22Rv1 (cell line): ENCODE measurements around the gene COX18.

Experiments used
- H3K27ac ChIP-seq: fragments of 450-650 bp; 2 replicates; pipeline ENCODE4 v1.5.1; 2017
- ZFX ChIP-seq: fragments of 450-650 bp; IDR thresholded peaks from 2 replicates; pipeline ENCODE4 v1.6.1; 2017; ENCODE audit warnings: antibody characterized with exemption, borderline replicate concordance
- TF ChIP-seq, protein P1 (sequence below): fragments of 450-650 bp; IDR thresholded peaks from 2 replicates; pipeline ENCODE4 v1.5.1; 2017; ENCODE audit warnings: mild to moderate bottlenecking

COX18 gene

DNA sequence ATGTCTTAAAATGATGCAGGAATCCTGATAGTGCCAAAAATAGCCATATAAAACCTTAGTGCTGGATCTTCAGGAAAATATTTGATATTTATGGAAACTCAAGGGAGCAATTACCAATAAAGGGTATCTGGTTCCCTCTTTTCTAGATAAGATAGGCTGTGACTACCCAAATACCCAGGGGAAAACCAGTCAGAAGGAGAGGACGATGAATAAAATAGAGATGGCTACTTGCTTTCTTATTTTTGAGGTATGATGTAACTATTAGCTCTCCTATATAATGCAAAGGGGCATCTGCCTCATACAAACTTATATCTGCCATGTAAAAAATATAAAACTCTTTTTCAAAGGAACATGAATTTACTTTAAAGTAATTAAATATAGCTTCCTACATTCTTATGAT is 23.4 kb upstream of the COX18 start:
- TF ChIP-seq, protein P1, sequence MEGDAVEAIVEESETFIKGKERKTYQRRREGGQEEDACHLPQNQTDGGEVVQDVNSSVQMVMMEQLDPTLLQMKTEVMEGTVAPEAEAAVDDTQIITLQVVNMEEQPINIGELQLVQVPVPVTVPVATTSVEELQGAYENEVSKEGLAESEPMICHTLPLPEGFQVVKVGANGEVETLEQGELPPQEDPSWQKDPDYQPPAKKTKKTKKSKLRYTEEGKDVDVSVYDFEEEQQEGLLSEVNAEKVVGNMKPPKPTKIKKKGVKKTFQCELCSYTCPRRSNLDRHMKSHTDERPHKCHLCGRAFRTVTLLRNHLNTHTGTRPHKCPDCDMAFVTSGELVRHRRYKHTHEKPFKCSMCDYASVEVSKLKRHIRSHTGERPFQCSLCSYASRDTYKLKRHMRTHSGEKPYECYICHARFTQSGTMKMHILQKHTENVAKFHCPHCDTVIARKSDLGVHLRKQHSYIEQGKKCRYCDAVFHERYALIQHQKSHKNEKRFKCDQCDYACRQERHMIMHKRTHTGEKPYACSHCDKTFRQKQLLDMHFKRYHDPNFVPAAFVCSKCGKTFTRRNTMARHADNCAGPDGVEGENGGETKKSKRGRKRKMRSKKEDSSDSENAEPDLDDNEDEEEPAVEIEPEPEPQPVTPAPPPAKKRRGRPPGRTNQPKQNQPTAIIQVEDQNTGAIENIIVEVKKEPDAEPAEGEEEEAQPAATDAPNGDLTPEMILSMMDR, result no peak
- no peak for TF ChIP-seq ZFX

DNA sequence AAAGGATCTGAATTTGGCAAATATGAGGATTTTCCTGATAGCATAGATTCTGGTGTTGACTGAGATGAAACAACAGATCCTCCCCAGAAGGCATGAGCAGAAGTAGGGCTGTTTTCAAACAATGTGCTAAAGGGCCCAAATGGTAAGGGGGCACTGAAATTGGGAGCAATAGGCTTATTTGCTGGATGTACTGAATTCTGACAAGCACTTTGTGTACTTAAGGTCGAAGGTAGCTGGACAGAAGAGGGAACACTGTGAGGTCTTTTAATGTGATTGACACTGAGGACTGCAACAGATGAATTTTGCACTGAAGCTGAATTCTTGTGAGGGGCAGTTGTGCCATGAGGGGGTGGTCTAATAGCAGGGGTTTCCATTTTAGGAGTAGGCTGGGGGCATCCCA is 21.2 kb upstream of the COX18 start:
- H3K27ac ChIP-seq, result no peak overlapping the region
- TF ChIP-seq, protein P1, result no peak
- TF ChIP-seq ZFX, result no peak

More for the DNA sequence above, 23.4 kb upstream of the COX18 start:
- H3K27ac ChIP-seq, result no peak overlapping the region

DNA sequence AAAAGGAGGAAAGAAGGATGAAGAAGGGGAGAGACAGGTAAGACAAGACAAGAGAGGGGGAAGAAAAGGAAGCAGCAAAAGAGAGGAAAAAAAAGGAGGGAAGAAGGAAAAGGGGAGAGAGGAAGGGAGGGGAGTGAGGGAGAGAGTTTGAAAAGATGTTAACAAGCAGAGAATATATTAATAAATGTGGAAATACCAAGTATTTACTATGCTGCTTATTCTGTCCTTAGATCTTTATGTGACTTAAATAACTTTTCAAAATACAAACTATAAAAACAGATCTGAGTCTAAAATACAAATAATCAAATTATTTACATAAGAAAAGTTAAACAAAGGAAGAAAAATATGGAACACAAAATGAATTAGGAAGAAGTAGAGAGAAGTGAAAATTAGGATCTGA is 18.4 kb upstream of the COX18 start:
- TF ChIP-seq, protein P1, result no peak
- no peak for TF ChIP-seq ZFX

DNA sequence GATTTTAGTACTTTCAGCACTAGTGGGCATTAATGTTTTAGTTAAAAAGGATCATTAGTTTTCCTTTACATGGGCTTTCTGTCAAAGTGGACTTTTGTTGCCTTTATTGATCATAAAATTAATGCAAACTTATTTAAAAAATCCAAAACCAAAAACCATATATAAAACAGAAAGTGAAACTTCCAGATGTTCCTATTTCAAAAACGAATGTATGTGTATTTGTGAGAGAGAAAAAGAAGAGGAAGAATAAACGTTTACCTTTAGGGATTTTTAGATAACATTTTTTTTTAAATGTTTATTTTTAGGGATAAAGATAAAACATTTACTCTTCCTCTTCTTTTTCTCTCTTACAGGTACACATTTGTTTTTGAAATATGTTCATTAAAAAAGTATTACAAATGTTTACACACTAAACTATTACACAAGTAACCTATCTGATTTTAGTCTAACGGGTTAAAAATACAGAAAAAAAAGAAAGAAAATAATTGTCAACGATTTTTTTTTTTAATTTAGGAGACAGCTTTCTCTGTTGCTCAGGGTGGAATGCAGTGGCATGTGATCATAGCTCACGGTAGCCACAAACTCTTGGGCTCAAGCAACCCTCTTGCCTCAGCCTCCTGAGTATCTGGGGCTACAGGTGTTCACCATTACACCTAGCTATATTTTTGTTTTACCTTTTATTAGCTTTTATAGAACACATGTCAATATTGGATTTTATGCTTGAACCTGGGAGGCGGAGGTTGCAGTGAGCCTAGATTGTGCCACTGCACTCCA is 16.8 kb upstream of the COX18 start:
- no peak for TF ChIP-seq ZFX
- TF ChIP-seq, protein P1, result no peak
- H3K27ac ChIP-seq, result no peak overlapping the region

More for the DNA sequence above, 18.4 kb upstream of the COX18 start:
- peak overlapping the region; percentile 35; the same call in 1 of the 2 replicates for H3K27ac ChIP-seq

DNA sequence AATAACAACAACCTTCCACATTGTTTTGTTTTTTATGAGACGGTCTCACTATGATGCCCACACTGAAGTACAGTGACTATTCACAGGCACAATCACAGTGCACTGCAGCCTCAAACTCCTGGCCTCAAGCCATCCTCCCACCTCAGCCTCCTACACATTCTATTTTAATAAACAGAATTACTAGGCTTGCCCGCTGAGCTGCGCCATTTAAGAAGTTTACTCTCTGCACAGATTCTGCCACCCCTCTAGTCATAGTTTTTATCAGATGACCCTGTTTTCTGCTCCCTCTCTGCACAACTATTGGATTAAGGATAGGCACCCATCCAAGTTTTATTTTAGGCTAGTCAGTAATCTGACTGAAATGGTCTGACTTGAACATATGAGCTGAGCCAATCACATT is 11.3 kb upstream of the COX18 start:
- no peak overlapping the region; the same call in 1 of the 2 replicates for H3K27ac ChIP-seq
- TF ChIP-seq ZFX, result no peak
- TF ChIP-seq, protein P1, result no peak

DNA sequence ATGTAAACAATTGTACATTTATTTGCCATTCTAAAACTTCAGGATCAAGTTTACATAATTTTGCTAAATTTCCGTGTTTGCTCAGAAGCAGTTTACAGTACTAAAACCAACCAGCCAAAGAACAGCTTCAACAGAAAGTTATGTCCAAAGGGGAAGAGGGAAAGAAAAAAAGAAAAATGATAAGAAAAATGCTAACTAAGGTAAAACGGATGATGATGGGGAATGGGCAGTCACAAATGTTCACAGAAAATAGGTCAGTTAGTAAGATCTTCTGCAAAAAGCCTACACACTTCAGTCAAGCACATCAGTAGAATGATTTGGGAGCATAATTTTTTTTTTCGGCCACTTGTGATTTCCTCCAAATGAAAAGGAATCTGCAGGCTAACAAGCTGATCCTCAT is 6.3 kb upstream of the COX18 start:
- no peak for TF ChIP-seq ZFX
- TF ChIP-seq, protein P1, result no peak

DNA sequence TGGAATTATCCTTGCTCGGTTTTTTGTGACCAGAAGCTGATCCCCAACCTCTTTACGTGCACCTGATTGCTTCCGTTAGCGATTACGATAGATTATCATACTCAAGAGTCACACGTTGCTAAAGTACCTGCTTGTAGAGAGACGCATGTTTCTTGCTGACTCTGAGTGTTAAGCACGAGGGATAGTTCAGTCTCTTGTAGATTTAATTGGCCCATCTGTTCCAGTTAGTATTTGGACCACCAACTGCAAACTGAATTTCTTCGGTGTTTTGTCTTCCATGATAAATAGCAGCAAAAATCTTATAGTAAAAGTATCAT is 516 bp upstream of the COX18 start:
- peak overlapping the region; percentile 97 for H3K27ac ChIP-seq
- no peak for TF ChIP-seq ZFX
- TF ChIP-seq, protein P1, result no peak

More for the DNA sequence above, 6.3 kb upstream of the COX18 start:
- H3K27ac ChIP-seq, result no peak overlapping the region
